Measurements from ENCODE around the gene PNPLA3. TPM values are rescaled to one million over a fixed set of nuclear protein-coding genes. Genes with fewer than 3 reads are reported as not detected.

PNPLA3 gene
- total RNA-seq, 1 experiment from 2014 or later = 17.5 TPM

DNA sequence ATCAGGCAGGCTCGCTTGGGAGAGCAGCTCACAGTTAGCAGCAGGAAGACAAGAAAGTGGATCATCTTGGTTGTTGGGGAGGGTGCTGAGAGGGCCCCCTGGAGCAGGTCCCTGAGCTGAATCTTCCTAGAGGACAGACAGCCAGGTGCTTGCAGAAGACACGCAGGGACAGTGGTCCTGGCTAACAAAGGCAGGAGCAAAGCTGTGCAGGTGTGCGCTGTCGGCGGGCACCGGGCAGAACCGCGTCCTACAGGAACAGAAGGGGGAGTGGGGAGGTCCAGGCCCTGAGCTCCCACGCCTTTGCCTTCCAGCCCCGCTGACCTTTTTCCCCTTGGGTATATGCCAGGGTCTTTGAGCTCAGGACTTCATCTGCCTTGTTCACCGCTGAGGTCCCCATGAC is 70.4 kb downstream of the PNPLA3 start:
- Histone ChIP-seq H2BK12ac (ENCODE audit: insufficient read length, low read depth, low read length) (no peak overlapping the region), H3K4me1 (ENCODE audit: insufficient read depth, low read length) (no peaks in the 10 kb centered on the region), H3K27ac (ENCODE audit: insufficient read length, low read depth, low read length) (no peak overlapping the region), H2BK15ac (ENCODE audit: low read depth, low read length) (no peak overlapping the region), H3K18ac (ENCODE audit: insufficient read length, low read depth, low read length) (no peak overlapping the region), H3T11ph (ENCODE audit: low read length) (no peak overlapping the region), H2AFZ (ENCODE audit: low read length) (no peak overlapping the region), H3K23ac (ENCODE audit: insufficient read length, low read depth, low read length) (no peak overlapping the region), H4K5ac (ENCODE audit: insufficient read length, low read depth, low read length) (no peak overlapping the region), H3K79me2 (ENCODE audit: insufficient read depth, low read length) (no peaks in the 10 kb centered on the region), H3K23me2 (ENCODE audit: insufficient read length, low read depth, low read length, poor library complexity, severe bottlenecking) (no peaks in the 10 kb centered on the region), H3K79me1 (ENCODE audit: insufficient read depth, low read depth, low read length, poor library complexity, severe bottlenecking) (no peaks in the 10 kb centered on the region), H2BK20ac (ENCODE audit: low read depth, low read length, poor library complexity, severe bottlenecking) (no peak overlapping the region), H3K4ac (ENCODE audit: low read depth, low read length) (no peak overlapping the region), H4K8ac (replicated peaks; ENCODE audit: insufficient read length, low read depth, low read length) (no peak overlapping the region), H4K91ac (ENCODE audit: insufficient read length, low read depth, low read length) (no peak overlapping the region), H2BK5ac (ENCODE audit: insufficient read length, low read length) (no peak overlapping the region), H3K9me3 (ENCODE audit: control insufficient read depth, low read depth, low read length) (no peaks in the 10 kb centered on the region), H3K56ac (ENCODE audit: insufficient read length, low read depth, low read length) (no peak overlapping the region), H2AK5ac (ENCODE audit: insufficient read length, low read length) (no peak overlapping the region), H2BK120ac (ENCODE audit: low read depth, low read length, poor library complexity, severe bottlenecking) (no peak overlapping the region), H4K20me1 (ENCODE audit: control insufficient read depth, insufficient read depth, insufficient read length) (peaks cover 4% of the 10 kb centered on the region), H3K4me2 (ENCODE audit: insufficient read depth, insufficient read length, low read length) (no peak overlapping the region), H3K14ac (ENCODE audit: insufficient read depth, low read length) (no peak overlapping the region), H3K9ac (ENCODE audit: extremely low read depth, insufficient read length, low read length) (no peak overlapping the region), H3K27me3 (ENCODE audit: insufficient read depth, low read length) (no peaks in the 10 kb centered on the region)
- H3K27me3 Mint-ChIP-seq (ENCODE audit: low read depth) = no peaks in the 10 kb centered on the region
- H3K36me3 Mint-ChIP-seq (ENCODE audit: insufficient read depth in 1 of 3, low read depth in 3 of 3) = peaks cover 20 to 83% (median 80%) of the 10 kb centered on the region in 3 experiments; a peak in 6 of 7 replicates
- TF ChIP-seq CTCF (conservative IDR thresholded peaks at IDR 0.05) = no peak
- no peak overlapping the region; a peak in 1 of 7 replicates for H3K27ac Mint-ChIP-seq
- H3K4me1 Mint-ChIP-seq = peaks cover 4 to 8% of the 10 kb centered on the region in 2 experiments; a peak in 3 of 4 replicates
- no peaks in the 10 kb centered on the region for H3K9me3 Mint-ChIP-seq
- no CpG with 5 or more reads among the region's 11 CpGs for WGBS (ENCODE audit: extremely low coverage, insufficient read length, low lambda C conversion rate)
- no peak overlapping the region for H3K4me3 Mint-ChIP-seq
- DNase-seq = no peak
